GM19238 (cell line): ENCODE measurements around the gene CYTH1.
"Not testable (repeated sequence)": the region's sequence is repeated elsewhere in the genome, so short reads cannot be mapped to it uniquely, and the experiment has no call there.

ENCODE experiments used
- DNase-seq: peaks from one replicate; pipeline ENCODE4 v3.0.0; 2011; ENCODE audit warnings: low spot score; ENCODE audit not compliant: insufficient read length

CYTH1 gene

DNA sequence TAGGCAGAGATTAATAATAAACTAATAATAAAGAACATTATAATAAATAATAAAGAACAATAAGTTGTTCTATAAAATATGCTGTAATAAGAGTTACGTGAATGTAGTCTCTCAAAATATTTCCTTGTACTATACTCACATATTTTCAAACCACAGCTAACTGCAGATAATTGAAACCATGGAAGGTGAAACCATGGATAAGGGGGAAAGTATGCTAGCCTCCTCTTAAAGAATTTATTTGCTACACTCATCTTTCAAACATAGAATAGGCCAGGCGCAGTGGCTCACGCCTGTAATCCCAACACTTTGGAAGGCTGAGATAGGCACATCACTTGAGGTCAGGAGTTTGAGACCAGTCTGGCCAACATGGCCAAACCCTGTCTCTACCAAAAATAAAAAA lies 18.5 kb downstream of the CYTH1 start:
- DNase-seq: no peak

DNA sequence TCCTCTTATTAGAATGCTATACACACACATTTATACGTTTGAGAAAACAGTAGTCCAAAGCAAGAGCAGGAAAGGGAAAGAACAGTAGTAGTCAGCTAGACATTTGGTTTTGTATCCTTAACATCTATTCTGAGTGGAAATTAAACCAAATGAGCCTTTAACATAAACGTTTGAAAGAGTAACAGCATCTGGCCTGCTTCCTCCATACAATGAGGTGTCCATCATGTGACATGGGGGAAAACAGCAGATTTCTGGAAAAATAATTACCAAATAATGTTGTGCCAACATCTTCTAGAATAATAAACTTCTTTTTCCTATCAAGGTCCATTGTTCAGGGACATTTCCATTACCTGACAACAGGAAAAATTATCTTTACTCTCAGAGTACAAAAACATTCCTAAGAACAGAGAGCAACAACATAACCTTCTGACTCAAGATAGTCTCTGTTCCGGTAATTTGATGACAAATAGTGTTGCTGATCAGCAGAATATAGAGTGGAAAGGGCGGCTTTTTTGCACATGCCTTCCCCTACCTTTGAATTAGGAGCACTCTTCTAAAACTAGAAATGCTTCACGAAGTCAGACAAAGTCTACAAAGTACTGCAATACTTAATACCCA lies 20.2 kb downstream of the CYTH1 start:
- DNase-seq: no peak

DNA sequence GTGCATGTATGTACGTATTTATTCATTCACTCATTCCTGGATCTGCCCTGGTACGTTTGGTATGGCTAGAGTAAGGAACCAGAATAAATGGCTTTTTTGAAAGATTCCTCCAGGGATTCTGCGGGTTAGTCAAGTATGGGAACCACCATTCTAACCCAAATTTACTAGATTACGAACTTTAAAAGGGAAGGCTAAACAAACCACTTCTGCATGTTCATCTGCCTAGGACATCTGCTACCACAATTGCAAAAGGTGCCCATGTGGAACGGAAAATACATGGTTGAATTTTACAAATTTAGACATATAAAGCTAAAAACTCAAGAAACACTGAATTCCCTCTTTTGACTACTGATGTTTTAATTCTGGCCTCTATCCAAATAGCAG lies 22.1 kb downstream of the CYTH1 start:
- DNase-seq: no peak

DNA sequence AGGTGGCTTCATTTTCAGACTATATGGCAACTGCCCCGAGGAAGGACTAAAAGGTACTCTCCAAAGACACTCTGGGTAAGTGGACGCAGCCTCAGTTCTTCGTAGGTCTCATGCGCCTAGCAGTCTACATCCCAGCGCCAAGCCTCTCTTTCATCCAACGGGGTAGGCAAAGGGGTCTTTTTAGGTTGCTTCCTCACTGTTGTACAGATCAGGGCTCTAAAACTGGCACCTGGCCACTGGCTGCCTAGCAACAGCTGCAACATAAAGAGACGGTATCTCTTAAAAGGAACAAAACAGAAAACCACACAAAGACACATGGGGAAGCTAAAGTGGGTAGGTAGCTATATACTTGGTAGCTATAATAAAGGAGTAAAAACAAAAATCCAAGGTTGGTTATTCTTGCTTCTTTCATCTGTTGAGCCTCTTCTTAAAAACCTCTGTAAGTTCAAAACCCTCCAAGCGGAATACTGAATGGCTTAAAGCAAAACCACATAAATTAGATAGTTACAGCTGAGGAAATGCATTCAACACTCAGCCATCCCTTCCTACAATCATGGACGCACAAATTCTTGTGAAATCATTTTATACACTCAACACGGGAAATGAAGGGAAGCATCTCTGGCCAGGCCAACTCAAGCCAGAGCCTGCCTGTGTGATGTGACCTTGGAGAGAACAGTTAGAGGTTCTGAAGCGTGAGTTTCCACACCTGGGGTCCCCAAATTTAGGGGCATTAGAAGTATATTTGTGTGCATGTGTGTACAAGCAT lies 22.7 kb downstream of the CYTH1 start:
- DNase-seq: no peak

DNA sequence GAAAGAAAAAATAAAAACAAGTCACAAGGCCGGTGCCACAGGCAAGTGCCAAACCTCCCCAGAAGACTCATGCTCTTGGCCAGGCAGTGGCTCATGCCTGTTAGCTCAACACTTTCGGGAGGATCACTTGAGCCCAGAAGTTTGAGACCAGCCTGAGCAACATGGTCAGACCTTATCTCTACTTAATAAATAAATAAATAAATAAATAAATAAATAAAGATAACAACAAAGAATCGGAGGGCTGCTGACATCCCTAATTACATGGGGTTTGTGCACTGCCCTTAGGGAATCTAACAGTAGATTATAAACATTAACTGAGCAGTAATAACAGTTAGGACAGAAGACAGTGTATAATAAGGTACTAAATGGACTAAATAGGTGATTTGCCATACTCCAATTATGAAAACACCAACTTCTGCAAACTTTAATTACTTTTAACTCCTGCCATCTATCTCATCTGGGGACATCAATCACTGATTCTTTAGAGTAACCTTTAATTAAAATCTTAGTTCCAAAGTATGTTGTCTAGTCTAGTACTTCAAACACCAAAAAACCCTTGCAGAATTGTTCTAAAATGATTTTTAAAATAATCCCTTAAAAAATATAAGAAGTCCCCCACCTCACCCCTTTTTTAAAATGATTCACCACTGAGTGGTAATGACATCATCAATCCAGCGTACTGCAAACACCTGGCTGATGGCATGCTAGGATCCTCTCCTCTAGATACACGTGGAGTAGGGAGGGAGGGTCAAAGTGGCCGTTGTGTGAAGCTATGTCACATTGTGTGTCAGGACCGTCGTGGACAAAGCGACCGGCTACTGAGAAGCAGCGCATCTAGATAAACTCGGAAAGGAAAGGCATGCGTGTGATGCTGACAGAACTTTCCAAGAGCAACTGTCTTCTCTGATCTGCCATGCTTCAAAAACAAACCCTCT lies 28.5 kb downstream of the CYTH1 start:
- no peak for DNase-seq

DNA sequence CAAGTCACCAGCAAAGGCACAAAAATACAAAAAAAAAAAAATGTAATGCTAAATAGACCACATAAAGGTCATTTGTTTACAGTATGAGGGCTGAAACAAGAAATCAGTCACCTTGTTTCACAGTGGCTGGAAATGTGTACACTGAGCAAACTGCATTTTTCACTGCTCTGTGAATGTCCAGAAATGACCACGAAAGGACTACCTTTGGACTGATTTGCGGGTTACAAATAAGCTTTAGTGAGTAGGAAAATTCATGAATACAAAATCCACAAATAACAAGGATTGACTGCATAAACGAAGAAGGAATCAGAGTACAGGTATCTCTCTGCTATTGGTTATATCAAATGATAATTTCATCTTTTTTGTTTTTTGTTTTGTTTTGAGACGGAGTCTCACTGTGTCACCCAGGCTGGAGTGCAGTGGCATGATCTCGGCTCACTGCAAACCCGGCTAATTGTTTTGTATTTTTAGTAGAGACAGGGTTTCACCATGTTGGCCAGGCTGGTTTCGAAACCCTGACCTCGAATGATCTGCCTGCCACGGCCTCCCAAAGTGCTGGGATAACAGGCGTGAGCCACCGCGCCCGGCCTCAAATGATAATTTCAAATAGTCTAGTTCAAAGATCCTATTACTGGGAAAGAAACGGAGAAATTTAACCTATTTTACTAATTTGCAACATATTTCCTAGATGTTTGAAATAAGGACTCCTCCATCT lies 30.5 kb downstream of the CYTH1 start:
- DNase-seq: no peak

DNA sequence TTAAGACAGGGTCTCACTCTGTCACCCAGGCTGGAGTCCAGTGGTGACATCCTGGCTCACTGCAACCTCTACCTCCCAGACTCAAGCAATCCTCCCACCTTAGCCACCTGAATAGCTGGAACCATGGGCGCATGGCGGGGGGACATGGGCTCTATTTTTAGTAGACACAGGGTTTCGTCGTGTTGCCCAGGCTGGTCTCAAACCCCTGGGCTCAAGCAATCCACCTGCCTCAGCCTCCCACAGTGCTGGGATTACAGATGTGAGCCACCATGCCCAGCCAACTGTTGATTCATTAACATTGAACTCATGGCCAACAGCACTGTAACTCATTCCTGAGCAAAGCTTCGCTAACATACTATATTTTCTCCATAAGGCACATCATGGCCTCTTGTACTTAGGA lies 31.1 kb downstream of the CYTH1 start:
- DNase-seq: not testable (repeated sequence)

DNA sequence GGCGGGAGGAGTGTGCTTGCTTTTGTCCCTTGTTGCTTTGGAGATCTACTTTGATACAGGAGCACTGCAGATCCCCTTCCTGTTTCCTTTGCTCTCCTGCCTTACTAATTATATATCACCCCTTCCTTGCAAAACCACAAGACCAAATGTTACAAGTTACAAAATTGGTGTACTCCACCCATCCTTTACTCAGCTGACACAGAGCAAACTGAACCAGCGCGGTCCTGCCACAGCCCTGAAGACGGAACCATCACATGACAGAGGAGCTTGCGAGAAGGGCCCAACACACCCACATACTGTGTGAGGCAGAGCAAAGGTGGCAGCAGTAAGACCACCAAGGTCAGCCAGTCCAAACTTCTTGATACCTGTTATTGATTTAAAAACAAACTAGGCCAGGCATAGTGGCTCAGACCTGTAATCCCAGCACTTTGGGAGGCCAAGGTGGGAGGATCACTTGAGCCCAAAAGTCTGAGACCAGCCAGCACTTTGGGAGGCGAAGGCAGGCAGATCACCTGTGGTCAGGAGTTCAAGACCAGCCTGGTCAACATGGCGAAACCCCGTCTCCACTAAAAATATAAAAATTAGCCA lies 33.2 kb downstream of the CYTH1 start:
- DNase-seq: no peak

DNA sequence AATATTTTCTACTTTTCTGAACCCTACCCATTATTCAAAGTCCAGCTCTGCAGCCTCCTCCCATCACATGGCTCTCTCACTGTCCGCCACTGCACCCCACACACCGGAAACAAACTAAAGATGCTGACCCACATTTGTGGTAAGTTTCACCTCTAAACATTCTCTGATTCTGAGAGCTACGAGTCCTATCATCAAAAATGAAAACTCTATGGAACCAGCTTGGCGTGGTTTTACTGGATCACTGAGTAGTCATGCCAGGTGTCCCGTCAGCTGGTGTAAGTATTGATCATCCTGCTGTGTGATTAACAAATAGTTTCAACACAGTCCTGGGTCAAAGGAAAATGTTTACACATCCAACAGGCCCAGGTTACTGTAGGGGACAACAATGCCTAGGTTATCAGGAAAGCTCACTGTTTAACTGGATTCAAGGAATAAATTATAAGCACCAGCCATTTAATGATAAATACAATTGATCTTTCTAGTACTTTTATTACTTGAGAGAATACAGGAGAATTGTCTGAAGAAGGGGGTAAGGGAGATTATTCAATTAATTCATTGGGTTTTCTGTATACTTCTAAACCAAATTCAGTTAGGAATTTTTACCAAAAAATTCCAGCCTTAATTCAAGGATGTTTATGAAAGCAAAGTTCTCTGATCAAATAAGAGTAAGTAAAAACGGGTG lies 33.9 kb downstream of the CYTH1 start:
- DNase-seq: no peak

DNA sequence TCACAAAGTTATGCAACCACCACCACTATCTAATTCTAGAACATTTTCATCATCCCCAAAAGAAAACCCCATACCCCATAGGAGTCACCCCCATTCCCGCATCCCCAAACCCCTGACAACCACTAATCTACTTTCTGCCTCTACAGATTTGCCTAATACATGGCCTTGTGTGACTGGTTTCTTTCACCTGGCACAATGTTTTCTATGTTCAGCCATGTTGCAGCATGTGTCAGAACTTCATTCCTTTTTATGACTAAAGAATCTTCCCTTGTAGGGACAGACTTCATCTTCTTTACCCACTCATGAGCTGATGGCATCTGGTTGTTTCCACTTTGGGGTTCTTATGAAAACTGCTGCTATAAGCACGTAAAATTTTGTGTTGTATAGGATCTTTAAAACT lies 34.6 kb downstream of the CYTH1 start:
- DNase-seq: no peak

DNA sequence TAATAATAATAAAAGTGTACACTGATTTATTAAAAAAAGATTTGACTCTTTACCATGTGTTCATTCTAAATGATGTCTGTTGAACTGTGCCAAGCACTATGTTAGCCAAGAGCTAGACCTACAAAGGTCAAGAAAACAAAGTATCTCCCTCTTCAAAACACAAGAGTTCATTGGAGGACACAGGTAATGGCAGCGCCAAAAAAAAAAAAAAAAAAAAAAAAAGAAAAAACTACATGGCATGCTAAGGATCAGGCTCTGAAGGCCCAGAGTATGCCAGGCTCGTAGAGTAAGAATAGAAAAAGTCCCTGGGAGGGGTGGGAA lies 35.2 kb downstream of the CYTH1 start:
- DNase-seq: no peak

DNA sequence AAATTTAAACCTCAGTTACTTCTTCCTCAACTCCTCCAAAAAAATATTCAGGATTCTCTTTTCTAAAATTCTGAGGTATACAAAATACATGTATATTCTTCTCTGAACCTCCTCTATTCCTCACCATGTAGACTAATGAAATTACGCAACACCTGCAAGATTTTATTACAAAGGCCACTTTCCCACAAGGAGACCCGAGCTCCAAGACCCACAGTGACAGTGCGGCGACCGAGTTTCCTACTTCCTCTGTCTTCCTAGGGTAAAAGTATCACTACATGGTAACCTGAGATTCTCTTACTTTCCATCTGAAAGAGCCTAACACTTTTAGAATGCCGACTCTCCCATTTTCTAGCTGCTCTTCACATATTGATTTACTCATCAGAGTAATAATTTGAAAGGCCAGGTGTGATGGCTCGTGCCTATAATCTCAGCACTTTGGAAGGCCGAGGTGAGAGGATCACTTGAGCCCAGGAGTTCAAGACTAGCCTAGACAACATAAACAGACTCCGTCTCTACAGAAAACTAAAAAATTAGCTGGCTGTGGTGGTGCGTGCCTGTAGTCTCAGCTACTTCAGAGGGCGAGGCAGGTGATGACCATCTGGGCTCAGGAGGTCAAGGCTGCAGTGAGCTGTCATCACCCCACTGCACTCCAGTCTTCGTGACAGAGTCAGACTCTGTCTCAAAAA lies 35.7 kb downstream of the CYTH1 start:
- DNase-seq: no peak

DNA sequence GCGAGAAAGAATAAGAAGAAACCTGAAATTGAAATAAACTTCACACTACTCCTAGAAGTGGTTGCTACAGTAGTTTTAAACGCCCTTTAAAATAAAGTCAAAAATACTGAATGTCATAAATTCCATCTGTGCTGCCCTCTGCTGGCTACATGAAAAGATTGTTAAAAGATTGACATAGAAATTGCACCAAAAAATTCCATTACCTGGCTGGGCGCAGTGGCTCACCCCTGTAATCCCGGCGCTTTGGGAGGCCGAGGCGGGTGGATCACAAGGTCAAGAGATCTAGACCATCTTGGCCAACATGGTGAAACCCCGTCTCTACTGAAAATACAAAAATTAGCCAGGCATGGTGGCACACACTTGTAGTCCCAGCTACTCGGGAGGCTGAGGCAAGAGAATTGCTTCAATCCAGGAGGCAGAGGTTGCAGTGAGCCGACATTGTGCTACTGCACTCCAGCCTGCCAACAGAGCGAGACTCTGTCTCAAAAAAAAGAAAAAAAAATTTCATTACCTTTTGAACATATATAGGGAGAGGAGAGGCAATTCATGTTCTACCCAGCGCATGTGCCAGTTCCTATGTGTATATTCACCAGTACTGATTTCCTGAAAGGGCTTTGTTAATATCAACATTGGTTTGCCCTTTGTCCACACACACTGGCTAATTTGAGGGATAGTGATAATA lies 36.5 kb downstream of the CYTH1 start:
- DNase-seq: no peak

DNA sequence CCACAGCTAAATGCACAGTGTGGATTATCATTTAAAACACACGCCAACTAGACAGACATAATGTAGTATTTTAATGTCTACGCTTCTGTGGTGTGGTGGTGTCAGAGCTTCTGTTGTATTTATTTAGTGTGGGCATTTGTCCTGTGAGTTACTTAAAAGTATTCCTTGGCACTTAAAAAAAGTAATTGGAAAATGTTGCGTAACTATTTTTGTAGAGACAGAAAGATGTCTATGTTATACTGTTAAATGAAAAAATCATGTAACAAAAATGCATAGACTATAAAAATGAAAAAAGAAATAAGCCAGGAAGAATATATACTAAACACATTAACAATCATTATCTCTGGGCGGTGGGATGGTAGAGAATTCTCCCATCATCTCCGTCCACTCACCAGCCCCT lies 39.2 kb downstream of the CYTH1 start:
- no peak for DNase-seq

DNA sequence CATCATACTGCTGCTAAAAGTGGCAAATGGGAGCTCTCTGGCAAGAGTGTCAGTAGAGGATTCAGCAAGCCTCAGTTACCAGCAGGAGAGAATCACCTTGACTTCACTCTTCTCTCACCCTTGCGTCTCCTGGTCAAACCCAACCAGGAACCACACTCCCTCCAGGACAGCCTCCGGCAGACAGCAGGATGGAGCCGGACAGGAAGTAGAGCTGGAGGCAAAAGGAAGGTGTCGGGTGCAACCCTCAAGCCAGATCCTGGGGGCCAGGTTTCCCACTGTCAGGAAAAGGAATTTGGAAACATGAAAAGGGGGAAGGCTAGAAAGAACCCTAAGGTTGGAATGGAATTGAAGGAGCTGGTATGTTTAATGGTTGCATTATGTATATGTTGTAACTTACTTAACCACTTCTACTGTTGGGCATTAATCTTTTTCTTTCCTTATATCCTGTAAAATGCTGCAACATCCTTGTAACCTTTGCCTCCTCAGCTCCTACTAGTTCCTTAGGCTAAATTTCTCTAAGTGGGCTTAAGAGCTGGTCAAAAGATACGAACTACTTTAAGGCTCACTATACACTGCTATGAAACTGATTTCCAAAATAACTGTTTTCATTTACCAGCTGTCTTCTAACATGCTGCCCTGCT lies 40.3 kb downstream of the CYTH1 start:
- DNase-seq: no peak

DNA sequence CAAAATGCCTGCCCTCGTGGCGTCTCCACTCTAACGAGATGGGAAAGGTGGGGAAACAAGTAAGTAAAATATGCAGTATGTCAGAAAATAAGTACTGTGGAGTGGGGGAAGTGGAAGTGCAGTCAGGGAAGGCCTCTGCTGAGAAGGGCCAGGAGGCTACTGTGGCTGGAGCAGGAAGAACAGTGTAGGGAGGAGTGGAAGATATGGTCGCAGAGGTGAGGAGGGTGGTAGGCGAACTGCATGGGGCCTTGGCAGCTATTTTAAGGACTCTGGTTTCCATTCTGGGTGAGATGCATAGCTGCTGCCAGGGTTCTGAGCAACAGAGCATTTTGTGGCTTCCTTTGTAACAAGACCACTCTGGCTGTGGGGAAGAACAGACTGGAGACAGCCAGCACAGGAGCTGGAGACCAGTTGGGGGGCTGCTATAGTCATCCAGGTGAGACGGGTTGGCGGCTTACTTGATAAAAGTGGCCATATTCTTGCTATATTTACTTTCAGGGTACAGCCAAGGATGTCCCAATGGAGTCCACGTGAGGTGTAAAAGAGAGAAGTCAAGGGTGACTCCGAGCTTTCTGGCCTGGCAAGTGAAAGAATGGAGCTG lies 42.6 kb downstream of the CYTH1 start:
- no peak for DNase-seq

DNA sequence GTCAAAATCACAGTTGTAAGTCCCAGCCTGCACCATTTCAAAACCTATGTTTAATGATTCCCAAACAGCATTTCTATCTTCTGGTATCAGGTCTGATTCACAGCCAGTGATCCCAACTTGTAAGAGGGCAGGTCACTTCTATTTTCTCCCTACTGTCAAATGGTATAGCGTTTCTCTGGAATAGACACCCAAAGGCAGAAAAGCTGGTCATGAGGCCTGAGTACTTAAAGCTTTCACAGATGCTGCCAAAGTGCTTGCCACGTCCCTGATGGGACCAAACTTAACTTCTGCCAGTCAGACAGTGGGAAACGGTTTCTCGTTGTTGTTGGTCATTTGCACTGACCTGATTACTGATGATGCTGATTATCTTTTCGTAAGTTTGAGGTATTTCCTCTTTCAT lies 43.4 kb downstream of the CYTH1 start:
- DNase-seq: no peak

DNA sequence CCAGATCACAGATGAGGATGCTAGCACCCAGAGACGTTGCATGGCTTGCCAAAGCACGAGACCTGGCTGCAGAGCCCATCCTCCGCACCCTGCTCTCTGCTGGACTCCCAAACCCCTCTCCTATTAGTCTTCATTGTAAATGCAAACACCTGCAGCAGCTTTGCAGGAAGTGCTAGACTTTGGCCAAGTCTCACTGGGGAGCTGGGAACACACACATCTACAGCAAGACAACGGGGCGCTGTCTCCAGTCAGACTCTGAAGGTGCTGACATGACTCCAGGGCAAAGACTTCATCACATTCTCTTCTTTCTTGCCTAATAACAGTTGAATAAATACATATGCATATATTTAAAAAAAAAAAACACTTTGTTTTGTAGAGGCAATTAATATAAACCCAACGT lies 43.8 kb downstream of the CYTH1 start:
- DNase-seq: no peak

DNA sequence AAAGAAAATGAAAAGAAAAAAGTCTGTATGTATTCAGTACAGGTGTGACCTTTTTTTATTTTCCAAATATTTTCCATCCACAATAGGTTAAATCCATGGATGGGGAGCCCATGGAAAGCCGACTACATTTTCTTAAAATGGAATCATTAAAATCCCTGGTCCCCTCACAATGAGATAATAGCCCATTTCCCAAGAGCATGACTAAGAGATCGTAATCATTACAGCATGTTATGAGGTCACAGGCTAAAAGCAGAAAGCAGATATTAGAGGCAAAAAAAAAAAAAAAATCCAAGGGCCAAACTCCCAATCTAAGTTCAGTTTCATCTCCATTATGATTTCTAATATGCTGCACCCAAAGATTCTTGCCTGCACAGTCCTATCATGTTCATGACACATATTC lies 44.7 kb downstream of the CYTH1 start:
- DNase-seq: no peak
